Measurements from ENCODE around the gene GPR161. TPM values are rescaled to one million over a fixed set of nuclear protein-coding genes. Genes with fewer than 3 reads are reported as not detected.

GPR161 gene
- polyA plus RNA-seq, 2 of the 4 experiments (the other 2 are of a cell fraction), result 7.8 to 9.4 TPM

- Histone ChIP-seq H3K27ac (no peak overlapping the region), H3K9me3 (no peaks in the 10 kb centered on the region), H3K4me2 (no peak overlapping the region), H3K4me3 (no peak overlapping the region), H3K4me1 (peaks cover 16% of the 10 kb centered on the region)
- TF ChIP-seq JUNB (IDR thresholded peaks at IDR 0.05) (no peak), CHD4 (IDR thresholded peaks at IDR 0.05; ENCODE audit: borderline replicate concordance) (no peak), BHLHE40 (IDR thresholded peaks at IDR 0.05; ENCODE audit: low read depth, low read length) (no peak), RAD21 (conservative IDR thresholded peaks at IDR 0.05 in 1 of 2, IDR thresholded peaks at IDR 0.05 in 1 of 2) (no peak), KDM1A (IDR thresholded peaks at IDR 0.05; ENCODE audit: low read depth) (no peak), EHMT2 (IDR thresholded peaks at IDR 0.05; ENCODE audit: low read depth) (no peak), SMC3 (IDR thresholded peaks at IDR 0.05) (no peak), RARB (CRISPR knock-in tag; IDR thresholded peaks at IDR 0.05) (no peak), MYC (IDR thresholded peaks at IDR 0.05; ENCODE audit: borderline replicate concordance, low read length) (no peak), ZFP36 (IDR thresholded peaks at IDR 0.05; ENCODE audit: borderline replicate concordance, partially characterized antibody) (no peak)
- TF ChIP-seq, protein P1, sequence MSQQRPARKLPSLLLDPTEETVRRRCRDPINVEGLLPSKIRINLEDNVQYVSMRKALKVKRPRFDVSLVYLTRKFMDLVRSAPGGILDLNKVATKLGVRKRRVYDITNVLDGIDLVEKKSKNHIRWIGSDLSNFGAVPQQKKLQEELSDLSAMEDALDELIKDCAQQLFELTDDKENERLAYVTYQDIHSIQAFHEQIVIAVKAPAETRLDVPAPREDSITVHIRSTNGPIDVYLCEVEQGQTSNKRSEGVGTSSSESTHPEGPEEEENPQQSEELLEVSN (IDR thresholded peaks at IDR 0.05; ENCODE audit: borderline replicate concordance, low read depth), result no peak
- ChIA-PET CTCF (interaction anchor here (1.1 kb wide), 1 partner anchor 8 kb away, joined by 3 read pairs; no protein-coding TSS in a partner anchor), POLR2A (no interaction called here)
- FAIRE-seq (no peak), DNase-seq (ENCODE audit: low read depth in 1 of 2, low spot score in 1 of 2) (no peak), ATAC-seq (no peak)
These were observed 2.3 kb upstream of the GPR161 start for GRCh38 chr1:168139070-168139469.

GRCh38 chr1:168138134-168138533 is 1.4 kb upstream of the GPR161 start:
- H3K4me1 ChIP-seq, result peaks cover 16% of the 10 kb centered on the region
- peak overlapping the region; percentile 83 for H3K4me2 ChIP-seq
- CTCF ChIA-PET, result interaction anchor here (1.1 kb wide), 1 partner anchor 9 kb away, joined by 3 read pairs; no protein-coding TSS in a partner anchor
- POLR2A ChIA-PET, result no interaction called here
- 74% methylated on average over 5 of the region's 5 CpGs for WGBS (ENCODE audit: missing lambda C conversion rate)
- no peak for TF ChIP-seq FOSL2 (IDR thresholded peaks at IDR 0.05)
- 0 out of 2 replicates have a peak, but pooled peaks have one; percentile 15 for TF ChIP-seq FOSL2 (CRISPR knock-in tag; IDR thresholded peaks at IDR 0.05)
- TF ChIP-seq HMGXB4 (CRISPR knock-in tag; IDR thresholded peaks at IDR 0.05; ENCODE audit: borderline replicate concordance), result no peak
- TF ChIP-seq RFX5 (IDR thresholded peaks at IDR 0.05), result no peak
- TF ChIP-seq BHLHE40 (IDR thresholded peaks at IDR 0.05; ENCODE audit: low read depth, low read length), result no peak
- no peak for TF ChIP-seq HOXB5 (CRISPR knock-in tag; IDR thresholded peaks at IDR 0.05)
- TF ChIP-seq, protein P2, sequence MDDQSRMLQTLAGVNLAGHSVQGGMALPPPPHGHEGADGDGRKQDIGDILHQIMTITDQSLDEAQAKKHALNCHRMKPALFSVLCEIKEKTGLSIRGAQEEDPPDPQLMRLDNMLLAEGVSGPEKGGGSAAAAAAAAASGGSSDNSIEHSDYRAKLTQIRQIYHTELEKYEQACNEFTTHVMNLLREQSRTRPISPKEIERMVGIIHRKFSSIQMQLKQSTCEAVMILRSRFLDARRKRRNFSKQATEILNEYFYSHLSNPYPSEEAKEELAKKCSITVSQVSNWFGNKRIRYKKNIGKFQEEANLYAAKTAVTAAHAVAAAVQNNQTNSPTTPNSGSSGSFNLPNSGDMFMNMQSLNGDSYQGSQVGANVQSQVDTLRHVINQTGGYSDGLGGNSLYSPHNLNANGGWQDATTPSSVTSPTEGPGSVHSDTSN (IDR thresholded peaks at IDR 0.05), result no peak
- no peak for TF ChIP-seq CEBPB (IDR thresholded peaks at IDR 0.05)
- TF ChIP-seq KDM5A (IDR thresholded peaks at IDR 0.05), result no peak
- H3K4me3 ChIP-seq, result no peak overlapping the region
- FAIRE-seq, result no peak
- no peak overlapping the region for H3K27ac ChIP-seq
- H3K9me3 ChIP-seq, result no peaks in the 10 kb centered on the region
- DNase-seq (ENCODE audit: low read depth in 1 of 2, low spot score in 1 of 2), result no peak
- no peak for ATAC-seq

- no peak for FAIRE-seq
- DNase-seq (ENCODE audit: low read depth in 1 of 2, low spot score in 1 of 2), result no peak
- CTCF ChIA-PET, result no interaction called here
- ATAC-seq, result no peak
- peak overlapping the region; percentile 82 for H3K4me3 ChIP-seq
- no peak for TF ChIP-seq USF2 (IDR thresholded peaks at IDR 0.05)
- TF ChIP-seq GATA3 (IDR thresholded peaks at IDR 0.05; ENCODE audit: borderline replicate concordance), result no peak
- no peak for TF ChIP-seq RAD21 (conservative IDR thresholded peaks at IDR 0.05 in 1 of 2, IDR thresholded peaks at IDR 0.05 in 1 of 2)
- TF ChIP-seq HOXB5 (CRISPR knock-in tag; IDR thresholded peaks at IDR 0.05), result no peak
- no peak for TF ChIP-seq NFE2L2 (conservative IDR thresholded peaks at IDR 0.05; ENCODE audit: low read length)
- TF ChIP-seq ZNF302 (CRISPR knock-in tag; IDR thresholded peaks at IDR 0.05), result no peak
- TF ChIP-seq CBX8 (IDR thresholded peaks at IDR 0.05), result no peak
- no peak for TF ChIP-seq ZSCAN20 (CRISPR knock-in tag; IDR thresholded peaks at IDR 0.05)
- no peak for TF ChIP-seq MAFK (IDR thresholded peaks at IDR 0.05; ENCODE audit: partially characterized antibody)
- no peak for TF ChIP-seq MYC (IDR thresholded peaks at IDR 0.05; ENCODE audit: borderline replicate concordance, low read length)
- no peak for TF ChIP-seq NR3C1 (IDR thresholded peaks at IDR 0.05)
- 6% methylated on average over 6 of the region's 6 CpGs for WGBS (ENCODE audit: missing lambda C conversion rate)
- peak overlapping the region; percentile 83 for H3K4me2 ChIP-seq
- no peaks in the 10 kb centered on the region for H3K9me3 ChIP-seq
- POLR2A ChIA-PET, result no interaction called here
- H3K27ac ChIP-seq, result peak overlapping the region; percentile 82 to 92
- peaks cover 16% of the 10 kb centered on the region for H3K4me1 ChIP-seq
These were observed 738 bp upstream of the GPR161 start for GRCh38 chr1:168137515-168137821.

Measured in A549 (cell line).